Stimulated activated CD4-positive, alpha-beta T cell treated with anti-CD3 and anti-CD28 coated beads, Interleukin-4, amount 100 ng/mL, for 4 hours (primary cell): ENCODE measurements around the gene PPARD.

Experiments used
- DNase-seq, 2 experiments: peaks; one replicate each; pipeline ENCODE4 v3.0.0-alpha.2; 2020

The PPARD gene

DNA sequence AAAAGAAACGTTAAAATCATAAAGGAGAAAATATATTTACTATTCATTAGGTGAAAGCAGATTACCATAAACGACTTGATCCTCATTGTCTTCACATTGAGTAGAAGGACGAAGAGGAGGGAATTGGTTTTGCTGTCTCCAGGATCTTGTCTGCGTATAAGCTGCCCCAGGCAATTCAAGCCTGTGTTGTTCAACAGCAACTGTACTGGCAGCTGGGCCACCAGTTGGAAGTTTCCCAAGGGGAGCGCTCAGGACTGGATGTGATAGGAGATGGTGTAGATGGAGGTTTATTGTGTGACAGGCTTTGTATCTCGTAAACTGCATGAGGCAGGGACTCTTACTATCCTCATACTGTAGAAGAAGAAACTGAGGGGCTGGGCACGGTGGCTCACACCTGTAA lies 105.8 kb downstream of the PPARD start:
- no peak for DNase-seq

- peak; percentile 15 to 18 for DNase-seq
Observed at GRCh38 chr6:35449287-35449881, 107.0 kb downstream of the PPARD start.

- DNase-seq = no peak
Observed at GRCh38 chr6:35451354-35452182, 109.2 kb downstream of the PPARD start.

DNA sequence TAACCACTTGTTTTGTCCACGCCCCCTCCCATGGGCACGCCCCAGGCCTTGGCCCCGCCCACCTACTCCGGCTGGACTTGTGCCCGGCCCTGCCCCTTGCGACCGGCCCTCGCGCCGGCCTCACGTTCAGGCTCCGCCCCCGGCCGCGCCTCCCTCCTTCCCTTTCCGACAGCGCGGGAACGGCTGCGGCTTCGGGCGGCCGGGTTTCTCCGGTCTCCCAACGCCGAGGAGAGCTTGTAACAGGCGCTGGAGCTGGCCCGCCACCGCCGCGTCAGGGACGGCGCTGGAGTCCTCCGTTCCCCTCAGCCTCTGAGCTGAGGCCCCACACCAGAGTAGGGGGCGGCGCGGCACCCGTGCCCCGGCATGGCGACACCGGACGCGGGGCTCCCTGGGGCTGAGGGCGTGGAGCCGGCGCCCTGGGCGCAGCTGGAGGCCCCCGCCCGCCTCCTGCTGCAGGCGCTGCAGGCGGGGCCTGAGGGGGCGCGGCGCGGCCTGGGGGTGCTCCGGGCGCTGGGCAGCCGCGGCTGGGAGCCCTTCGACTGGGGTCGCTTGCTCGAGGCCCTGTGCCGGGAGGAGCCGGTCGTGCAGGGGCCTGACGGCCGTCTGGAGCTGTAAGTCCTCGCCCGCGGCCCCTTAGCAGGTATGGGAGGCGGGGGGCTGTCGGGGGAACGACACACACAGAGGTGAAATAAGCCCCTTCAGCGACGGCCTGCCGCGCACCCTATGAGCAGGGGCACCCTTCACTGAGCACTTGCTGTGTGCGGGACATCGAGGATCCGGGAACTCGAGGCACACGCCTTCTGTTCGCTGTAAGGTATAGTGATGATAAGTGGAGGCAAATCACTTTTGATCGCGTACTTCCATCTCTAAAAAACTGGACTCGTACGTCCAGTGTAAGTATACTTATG lies 110.1 kb downstream of the PPARD start, which contains the start of gene FANCE:
TSS of gene FANCE (plus strand) at position 156 of the 908 bp plus-strand sequence. CDS start at position 364, 208 bp downstream.
- DNase-seq = peak; percentile 82 to 92

GRCh38 chr6:35453236-35453635 lies 110.9 kb downstream of the PPARD start:
- DNase-seq = no peak

- DNase-seq = no peak
Observed at GRCh38 chr6:35454391-35455110, 112.2 kb downstream of the PPARD start.

DNA sequence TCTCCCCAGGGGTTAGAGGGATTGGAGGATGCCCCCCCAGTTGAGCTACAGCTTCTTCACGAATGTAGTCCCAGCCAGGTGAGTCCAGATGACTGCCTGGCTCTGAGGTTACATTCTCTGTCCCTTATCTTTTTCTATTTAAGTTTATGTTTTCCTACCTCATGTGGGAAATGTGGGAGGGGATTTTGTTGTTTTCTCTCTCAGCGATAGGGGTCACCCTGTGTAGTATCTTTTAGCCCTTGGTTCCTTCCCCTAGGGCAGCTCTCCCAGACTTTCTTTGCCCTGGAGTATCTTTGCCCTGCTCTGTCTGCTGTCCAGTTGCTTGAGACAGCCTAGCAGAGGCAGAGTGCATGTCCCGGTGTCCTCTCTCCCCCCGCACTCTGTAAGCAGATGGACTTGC lies 115.5 kb downstream of the PPARD start:
- DNase-seq = no peak

DNA sequence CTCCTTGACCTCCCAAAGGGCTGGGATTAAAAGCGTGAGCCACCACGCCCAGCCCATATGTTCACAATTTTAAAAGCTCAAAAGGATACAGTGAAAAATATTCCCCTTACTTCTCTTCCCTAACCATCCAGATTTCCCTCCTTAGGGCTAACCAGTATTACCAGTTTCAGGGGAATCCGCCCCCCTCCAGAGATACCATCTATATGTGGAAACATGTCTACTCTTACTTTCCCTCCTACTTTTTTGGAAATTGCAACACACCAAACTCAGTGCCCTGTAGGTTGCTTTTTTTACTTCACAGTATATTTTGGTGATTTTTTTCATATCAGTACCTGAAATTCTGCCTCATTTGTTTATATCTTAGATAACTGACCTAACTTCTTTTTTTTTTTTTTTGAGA lies 118.9 kb downstream of the PPARD start:
- DNase-seq = no peak

DNA sequence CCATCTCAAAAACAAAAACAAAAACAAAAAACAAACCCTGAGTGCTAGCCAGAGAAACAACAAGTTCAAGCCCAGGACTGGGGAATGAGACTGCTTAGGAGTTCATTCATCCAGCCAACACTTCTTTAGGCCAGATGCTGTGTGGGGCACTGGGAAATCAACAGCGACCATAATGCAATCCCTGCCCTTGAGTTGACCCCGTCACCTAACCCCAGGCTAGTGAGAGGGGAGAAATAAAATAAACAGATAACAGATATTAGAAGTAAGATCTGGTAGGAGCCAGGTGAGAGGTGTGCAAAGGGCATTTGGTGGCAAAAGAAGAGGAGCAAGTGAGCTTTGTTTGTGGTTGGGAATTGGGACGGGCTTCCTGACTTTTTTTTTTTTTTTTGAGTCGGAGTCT lies 120.9 kb downstream of the PPARD start:
- no peak for DNase-seq

GRCh38 chr6:35465646-35466045 lies 123.3 kb downstream of the PPARD start:
- no peak for DNase-seq

GRCh38 chr6:35468181-35468979 lies 126.0 kb downstream of the PPARD start, which contains the start of gene RPL10A:
TSS of gene RPL10A (plus strand) at chr6:35468401. CDS start at chr6:35468435, 34 bp downstream.
- DNase-seq = peak; percentile 92 to 97

GRCh38 chr6:35468980-35469750 lies 126.8 kb downstream of the PPARD start:
- DNase-seq = peak in 1 of 2 experiments; percentile 45

GRCh38 chr6:35469751-35470662 lies 127.6 kb downstream of the PPARD start:
- DNase-seq = no peak

GRCh38 chr6:35470663-35471120 lies 128.3 kb downstream of the PPARD start:
- DNase-seq = no peak

DNA sequence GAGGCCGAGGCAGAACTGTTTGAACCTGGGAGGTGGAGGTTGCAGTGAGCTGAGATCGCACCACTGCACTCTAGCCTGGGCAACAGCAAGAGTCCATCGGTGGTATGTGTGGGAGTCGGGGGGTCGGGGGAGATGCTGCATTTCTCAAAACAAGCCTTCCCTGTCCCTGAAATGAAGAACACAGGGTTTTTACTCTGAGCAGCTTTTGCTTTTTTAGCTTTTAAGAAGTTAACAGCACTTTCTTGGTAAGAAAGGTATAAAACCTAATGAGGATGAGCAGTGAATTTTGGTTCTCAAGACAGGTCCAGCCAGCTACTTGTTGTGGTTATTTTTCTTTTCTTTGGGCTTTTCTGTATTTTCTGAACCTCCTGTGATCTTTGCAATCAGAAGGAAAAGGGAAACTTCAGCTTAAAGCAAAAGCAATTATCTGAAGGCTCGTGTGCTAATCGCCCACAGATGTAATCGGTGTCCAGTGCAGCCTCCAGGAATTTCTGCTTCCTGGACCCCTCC lies 129.5 kb downstream of the PPARD start:
- no peak for DNase-seq

DNA sequence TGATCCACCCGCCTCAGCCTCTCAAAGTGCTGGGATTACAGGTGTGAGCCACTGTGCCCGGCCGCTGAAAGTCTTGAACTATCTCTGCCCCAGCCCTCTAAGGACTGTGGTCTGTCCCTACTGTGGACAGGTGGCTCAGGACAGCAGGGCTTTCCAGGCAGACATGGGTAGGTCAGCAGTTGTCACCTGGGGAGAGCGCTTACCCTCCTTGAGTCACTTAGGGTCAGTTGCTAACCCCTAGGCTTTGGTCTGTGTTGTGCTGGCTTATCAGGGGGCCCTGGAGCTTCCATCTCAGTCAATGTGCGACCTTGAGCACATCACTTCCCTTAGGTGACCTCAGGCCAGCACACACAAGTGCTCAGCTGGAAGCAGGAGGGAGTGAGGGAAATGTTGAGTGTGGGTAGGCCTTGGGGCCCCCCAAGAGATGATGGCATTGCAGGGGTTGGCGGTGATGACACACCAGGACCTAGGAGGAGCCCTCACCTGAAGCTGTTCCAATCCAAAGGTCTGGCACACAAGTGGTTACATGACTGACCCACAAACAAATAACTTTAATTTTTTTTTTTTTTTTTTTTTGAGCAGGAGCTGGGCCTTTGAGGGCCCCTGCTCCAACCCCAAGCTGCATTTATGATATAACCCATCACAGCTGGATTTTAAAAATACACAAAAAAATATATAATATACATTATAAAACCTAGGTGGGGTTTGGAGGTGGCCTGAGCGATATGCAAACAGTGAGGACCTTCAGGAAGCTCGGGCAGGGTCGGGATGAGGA lies 130.9 kb downstream of the PPARD start:
- DNase-seq = peak in 1 of 2 experiments; percentile 16

DNA sequence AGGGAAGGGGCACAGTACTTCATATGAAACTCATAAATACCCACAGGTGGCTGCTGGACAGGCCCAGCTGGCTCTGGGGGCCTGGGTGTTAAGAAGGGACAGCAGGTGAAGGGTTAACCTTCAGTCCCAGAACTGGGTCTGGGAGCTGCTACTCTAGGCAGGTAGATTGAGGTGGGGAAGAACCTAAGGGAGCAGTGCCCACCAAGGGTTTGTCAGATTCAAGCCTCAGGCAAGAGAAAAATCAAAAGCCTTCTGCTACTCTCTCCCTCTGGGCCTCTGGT lies 131.4 kb downstream of the PPARD start:
- DNase-seq = no peak

GRCh38 chr6:35474131-35474941 lies 132.0 kb downstream of the PPARD start:
- peak in 1 of 2 experiments; percentile 18 for DNase-seq
